Activated T-helper 1 cell treated with Interleukin-2 at 50 U/mL for 16 hours (primary cell): Measurements from ENCODE around the gene IFIH1.

Source experiments
- DNase-seq: peaks from one replicate; pipeline ENCODE4 v3.0.0-alpha.2; 2020; ENCODE audit warnings: low read depth

IFIH1 gene

DNA sequence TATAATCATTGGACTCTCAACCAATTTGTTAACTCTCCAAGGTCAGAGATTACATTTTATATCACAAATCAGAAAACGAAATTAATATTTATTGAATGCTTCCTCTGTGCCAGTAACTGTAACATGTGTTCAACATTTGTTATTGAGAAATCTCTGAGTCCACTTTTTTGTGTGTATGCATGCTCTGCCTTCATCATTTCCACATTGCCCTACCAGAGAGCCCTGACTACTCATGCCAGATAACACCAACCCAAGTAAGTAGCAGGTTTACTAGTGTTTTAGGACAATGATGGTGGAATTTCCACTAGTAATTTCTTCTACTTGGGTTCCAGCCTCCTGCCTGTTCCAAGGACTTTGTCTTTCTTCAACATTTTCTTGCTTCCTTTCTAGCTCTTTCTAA is 61.1 kb downstream of the IFIH1 start:
- DNase-seq = no peak

DNA sequence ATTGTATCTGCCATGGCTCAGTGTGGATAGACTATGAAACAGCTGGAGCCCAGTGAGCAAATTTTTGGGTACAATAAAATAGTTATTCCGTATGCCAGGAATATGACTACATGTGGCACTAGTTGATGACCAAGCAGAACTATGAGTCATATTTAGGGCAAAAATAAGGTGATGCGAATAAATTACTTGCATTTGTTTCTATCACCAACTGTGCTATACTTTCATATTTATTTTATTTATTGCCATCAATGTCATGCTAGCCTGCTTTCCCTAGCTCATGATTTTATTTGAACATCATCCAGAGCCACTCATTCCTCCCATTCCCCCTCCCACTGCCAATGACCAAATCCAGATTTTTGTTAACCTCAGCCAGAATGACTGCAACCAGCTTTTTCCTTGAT is 61.9 kb downstream of the IFIH1 start:
- DNase-seq = no peak

DNA sequence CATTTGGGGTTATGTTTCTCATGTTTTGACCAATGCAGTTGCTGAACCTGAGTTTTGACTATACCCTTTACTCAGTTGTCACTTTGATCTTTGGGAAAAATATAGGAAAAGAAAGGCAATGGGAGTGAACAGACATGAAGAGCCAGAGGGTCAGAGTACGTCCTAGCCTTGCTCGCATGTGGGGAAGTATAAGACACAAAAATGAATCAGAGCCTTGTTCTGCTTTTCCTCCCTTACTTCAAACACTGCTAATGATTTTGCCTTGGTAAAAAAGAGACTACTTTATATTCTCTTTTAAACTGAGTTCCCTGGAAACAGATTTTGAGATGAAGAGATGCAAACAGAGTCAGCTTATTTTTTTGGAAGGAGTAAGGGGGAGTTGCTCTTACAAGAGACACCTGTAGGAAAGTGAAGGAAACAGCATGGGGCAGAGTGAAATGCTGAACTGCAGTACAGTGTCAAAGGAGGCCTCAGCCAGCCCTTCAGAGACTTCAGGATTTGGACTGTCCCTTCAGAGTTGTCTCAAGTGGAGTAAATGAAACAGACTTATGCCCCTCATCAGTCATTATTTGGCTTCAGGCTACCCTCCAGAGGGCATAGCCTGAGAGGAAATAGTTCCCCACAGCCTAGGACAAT is 64.1 kb downstream of the IFIH1 start:
- DNase-seq = no peak

GRCh38 chr2:162253435-162253834 is 65.0 kb downstream of the IFIH1 start:
- DNase-seq = no peak

GRCh38 chr2:162252153-162252552 is 66.3 kb downstream of the IFIH1 start:
- no peak for DNase-seq

- no peak for DNase-seq
These were observed 72.7 kb downstream of the IFIH1 start for GRCh38 chr2:162245781-162246180.

DNA sequence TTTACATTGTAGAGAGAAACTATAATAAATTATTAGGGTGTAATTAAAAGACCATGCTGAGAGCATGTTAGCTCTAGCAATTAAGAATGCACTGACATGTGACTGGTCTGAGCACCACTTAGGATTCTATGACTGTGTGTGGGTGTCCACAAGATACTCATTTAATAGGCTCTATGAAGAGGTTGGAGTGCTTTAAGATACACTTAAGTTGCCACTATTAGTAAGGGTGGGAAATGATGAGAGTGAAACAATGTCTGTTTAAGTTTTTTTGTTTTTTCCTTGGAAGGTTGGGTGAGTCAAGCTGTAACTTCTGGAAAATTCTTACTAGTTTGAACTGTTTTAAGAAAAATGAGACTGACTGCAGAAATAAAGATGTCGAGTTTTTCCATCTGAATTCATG is 73.4 kb downstream of the IFIH1 start:
- no peak for DNase-seq

- DNase-seq = no peak
These were observed 73.9 kb downstream of the IFIH1 start for GRCh38 chr2:162244541-162245031.

DNA sequence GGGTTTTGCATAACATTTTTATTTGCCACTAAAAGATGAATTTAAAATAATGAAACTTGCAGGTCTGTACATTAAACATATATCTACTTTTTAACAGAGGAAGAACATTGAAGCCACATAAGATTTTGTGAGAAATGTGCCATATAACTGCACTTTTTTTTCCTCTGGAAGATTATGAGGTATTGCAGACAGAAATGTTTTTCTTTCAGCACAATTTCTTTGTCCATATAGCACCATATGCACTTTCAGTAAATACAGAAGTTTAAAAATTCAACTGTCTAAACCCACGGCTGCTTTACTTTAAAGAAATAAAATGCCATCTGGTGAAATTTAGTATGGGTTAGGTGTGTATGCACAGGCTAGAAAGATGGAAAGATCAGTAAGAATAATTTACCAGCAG is 74.8 kb downstream of the IFIH1 start:
- DNase-seq = no peak

GRCh38 chr2:162243294-162243693 is 75.2 kb downstream of the IFIH1 start, which contains the start of gene FAP:
FAP (minus strand) TSS chr2:162243445; CDS start chr2:162243327, 118 bp downstream.
- no peak for DNase-seq

- DNase-seq = no peak
These were observed 75.8 kb downstream of the IFIH1 start for GRCh38 chr2:162242586-162243280.

- no peak for DNase-seq
These were observed 76.9 kb downstream of the IFIH1 start for GRCh38 chr2:162241571-162241970.

GRCh38 chr2:162234620-162235462 is 83.6 kb downstream of the IFIH1 start:
- DNase-seq = no peak

DNA sequence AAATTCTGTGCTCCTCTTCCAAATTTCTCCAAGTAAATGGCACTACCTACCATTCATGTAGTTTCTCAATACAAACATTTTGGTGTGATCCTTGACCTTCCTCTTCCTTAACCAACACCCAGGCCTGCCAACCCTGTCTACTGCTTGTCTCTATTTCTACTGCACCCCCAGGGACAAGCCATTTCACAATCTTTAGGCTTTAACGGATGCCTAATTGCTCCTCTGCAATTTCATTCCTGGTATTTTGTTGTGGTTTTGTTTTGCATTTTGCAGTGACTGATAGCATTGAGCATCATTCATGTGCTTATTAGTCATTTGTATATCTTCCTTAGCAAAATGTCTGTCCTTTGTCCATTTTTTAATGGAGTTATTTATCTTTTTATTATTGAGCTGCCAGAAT is 85.3 kb downstream of the IFIH1 start:
- DNase-seq = no peak

DNA sequence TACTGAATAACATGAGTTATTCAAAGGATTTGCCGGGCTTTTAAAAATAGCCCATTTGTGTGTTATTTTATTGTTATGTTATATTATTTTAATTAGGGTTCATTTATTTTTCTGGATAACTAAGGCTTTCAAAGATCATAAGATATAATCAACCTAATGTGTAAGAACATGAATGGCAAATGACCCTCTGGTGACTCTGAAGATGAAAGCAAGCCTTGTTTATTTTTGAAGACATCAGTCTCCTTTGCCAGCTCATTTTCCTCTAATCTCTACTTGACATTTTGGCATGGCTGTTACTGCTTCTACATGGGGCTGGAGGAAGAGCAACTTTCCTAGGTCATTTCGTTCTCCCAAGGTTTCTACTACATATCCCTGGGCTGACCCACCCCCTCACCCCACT is 85.8 kb downstream of the IFIH1 start:
- no peak for DNase-seq

- no peak for DNase-seq
These were observed 86.5 kb downstream of the IFIH1 start for GRCh38 chr2:162232027-162232426.

DNA sequence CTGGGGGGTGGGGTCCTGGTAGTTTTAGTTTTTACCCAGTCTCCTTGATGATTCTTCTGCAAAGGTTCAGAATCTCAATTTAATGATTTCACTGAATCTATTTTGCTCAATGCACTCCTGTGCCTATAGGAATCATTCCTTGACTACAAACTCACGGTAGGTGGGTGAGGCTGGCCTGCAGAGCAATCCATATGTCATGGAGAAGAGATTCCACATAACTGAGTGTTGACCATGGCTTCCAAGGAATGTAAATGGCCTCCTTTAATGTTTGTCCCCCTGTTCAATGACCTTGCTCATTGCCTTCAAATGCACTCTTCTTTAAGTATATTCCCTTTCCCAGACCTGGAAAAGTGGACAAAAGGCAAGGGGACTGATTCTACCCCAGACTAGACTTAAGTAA is 87.7 kb downstream of the IFIH1 start:
- no peak for DNase-seq

DNA sequence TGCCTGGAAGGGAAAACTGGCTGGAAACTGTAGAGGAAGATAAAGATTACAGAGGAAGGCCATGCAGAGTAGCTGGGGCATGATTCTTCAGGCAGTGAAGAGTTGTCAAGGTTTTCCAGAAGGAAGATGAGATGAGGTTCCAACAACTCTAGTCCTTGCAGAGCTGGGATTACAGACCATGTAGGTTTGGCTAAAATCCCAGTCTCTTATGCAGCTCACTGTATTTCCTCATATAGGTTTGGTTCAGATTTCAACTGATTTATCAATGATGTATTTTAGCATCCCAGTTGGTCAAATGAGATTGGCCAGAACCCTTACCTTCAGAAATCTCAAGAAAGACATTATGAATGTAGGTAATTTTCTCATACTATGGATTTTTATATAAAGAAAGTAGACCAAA is 91.6 kb downstream of the IFIH1 start:
- no peak for DNase-seq

- DNase-seq = peak; percentile 40
These were observed 97.4 kb downstream of the IFIH1 start for GRCh38 chr2:162221064-162221463.

DNA sequence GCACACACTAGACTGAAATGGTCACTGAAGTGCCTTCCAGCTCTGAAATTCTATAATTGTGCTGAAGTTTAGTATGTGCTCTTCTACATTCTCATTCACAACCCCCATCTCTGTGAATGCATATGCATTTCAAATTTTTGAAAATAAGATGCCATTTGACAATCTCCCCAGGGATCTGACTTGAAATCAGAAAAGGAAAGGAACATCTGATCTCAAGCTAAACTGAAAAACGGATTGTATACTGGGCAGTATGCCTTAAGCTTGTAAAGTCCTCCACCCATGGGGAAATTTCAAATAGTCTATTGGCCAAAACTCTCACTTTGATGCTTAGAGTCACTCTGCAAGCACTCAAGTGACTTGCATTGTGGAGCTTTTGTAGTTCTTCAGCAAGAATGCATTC is 98.1 kb downstream of the IFIH1 start:
- no peak for DNase-seq

DNA sequence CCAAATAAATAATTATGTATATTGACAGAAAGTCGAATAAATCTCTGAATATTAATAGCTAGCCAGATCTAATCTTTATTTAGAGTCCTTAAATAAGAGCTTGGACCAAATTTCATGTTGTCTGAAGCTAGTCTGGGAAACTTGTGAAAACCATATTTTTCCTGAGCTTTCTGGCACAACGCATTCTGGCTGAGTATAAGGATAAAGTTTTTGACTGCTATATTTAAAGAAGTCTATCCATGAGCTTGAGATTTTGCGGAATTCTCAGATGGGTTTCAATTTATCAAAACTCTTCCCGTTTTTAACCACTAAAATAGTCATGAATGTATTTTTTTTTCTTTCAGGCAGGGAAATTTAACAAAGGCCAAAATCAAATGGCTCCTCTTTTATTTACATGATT is 99.1 kb downstream of the IFIH1 start:
- no peak for DNase-seq

- no peak for DNase-seq
These were observed 100.9 kb downstream of the IFIH1 start for GRCh38 chr2:162217598-162217997.
